A673 (cell line): ENCODE data around the gene SNTG2. TPM values are rescaled to one million over a fixed set of nuclear protein-coding genes. Genes with fewer than 3 reads are reported as not detected.

Experiments
- BruUV-seq: library from RNA; stranded (reverse); fragments of 400-500 nt; replicated peaks from 2 replicates; lab custom pipeline; 2021; lab: Mats Ljungman, UMichigan
- CTCF ChIA-PET: fragments of 300-600 bp; sonication (Branson Sonifier 250); formaldehyde crosslinking; loops from one replicate; lab custom pipeline; 2022; ENCODE audit warnings: antibody characterized with exemption; lab: Charles Lee
- POLR2A ChIA-PET: fragments of 300-600 bp; sonication (Branson Sonifier 250); formaldehyde crosslinking; loops from one replicate; lab custom pipeline; 2022; ENCODE audit warnings: antibody characterized with exemption; ENCODE audit not compliant: low non-redundant PET; lab: Charles Lee
- DNase-seq: peaks from one replicate; pipeline ENCODE4 v3.0.0-alpha.2; 2015; ENCODE audit warnings: low spot score
- H3K27ac ChIP-seq: fragments of 200-600 bp; sonication (generic); 2 replicates; pipeline ENCODE4 v1.5.1; 2016; ENCODE audit warnings: mixed run types, low read depth, mild to moderate bottlenecking, mixed read lengths, antibody characterized with exemption, low read length; ENCODE audit not compliant: poor library complexity, severe bottlenecking
- H3K27me3 ChIP-seq: fragments of 200-600 bp; sonication (generic); replicated peaks from 2 replicates; pipeline ENCODE4 v1.6.1; 2017; ENCODE audit warnings: mixed run types, low read depth, mild to moderate bottlenecking, mixed read lengths, antibody characterized with exemption, low read length; ENCODE audit not compliant: insufficient read depth, poor library complexity
- H3K36me3 ChIP-seq: fragments of 200-600 bp; sonication (generic); 2 replicates; pipeline ENCODE4 v1.6.1; 2016; ENCODE audit warnings: mixed run types, mild to moderate bottlenecking, mixed read lengths, antibody characterized with exemption, low read length; ENCODE audit not compliant: insufficient read depth, poor library complexity, severe bottlenecking
- H3K4me1 ChIP-seq: fragments of 200-600 bp; sonication (generic); 2 replicates; pipeline ENCODE4 v1.6.1; 2017; ENCODE audit warnings: mixed run types, mild to moderate bottlenecking, mixed read lengths, antibody characterized with exemption, low read length; ENCODE audit not compliant: insufficient read depth, poor library complexity, severe bottlenecking
- H3K4me3 ChIP-seq: fragments of 200-600 bp; sonication (generic); 2 replicates; pipeline ENCODE4 v1.5.1; 2016; ENCODE audit warnings: low read depth, mixed run types, mild to moderate bottlenecking, mixed read lengths, low read length; ENCODE audit not compliant: poor library complexity, severe bottlenecking
- H3K9me3 ChIP-seq: fragments of 200-600 bp; sonication (generic); 2 replicates; pipeline ENCODE4 v1.6.1; 2016; ENCODE audit warnings: mixed run types, low read depth, mild to moderate bottlenecking, mixed read lengths, antibody characterized with exemption, low read length; ENCODE audit not compliant: poor library complexity, severe bottlenecking
- CTCF ChIP-seq: fragments of 300-800, 200-600 bp; sonication (generic); conservative IDR thresholded peaks from 2 replicates; pipeline ENCODE4 v1.5.1; 2017; ENCODE audit warnings: low read depth, mild to moderate bottlenecking, antibody characterized with exemption, low read length, moderate library complexity, mixed read lengths
- EZH2 ChIP-seq: fragments of 200-600 bp; sonication (generic); IDR thresholded peaks from 2 replicates; pipeline ENCODE4 v1.6.1; 2017; ENCODE audit warnings: borderline replicate concordance, low read depth, mild to moderate bottlenecking, mixed read lengths, antibody characterized with exemption, low read length; ENCODE audit not compliant: poor library complexity, severe bottlenecking
- intact Hi-C: fragments of 100-400 bp; cut with micrococcal nuclease; formaldehyde crosslinking; loops from one replicate; pipeline ENCODE4 v1.10.0; 2022; ENCODE audit not compliant: unreplicated experiment
- total RNA-seq: library from RNA; stranded (reverse); gene quantifications from 2 replicates; pipeline ENCODE4 v1.2.3, GENCODE V29; 2021

Gene SNTG2
- total RNA-seq, 1 experiment from 2014 or later = 3.7 TPM

- Histone ChIP-seq H3K9me3 (no peaks in the 10 kb centered on the region), H3K27me3 (no peaks in the 10 kb centered on the region), H3K27ac (no peak overlapping the region), H3K36me3 (no peaks in the 10 kb centered on the region), H3K4me1 (peaks cover 4% of the 10 kb centered on the region), H3K4me3 (no peak overlapping the region)
- intact Hi-C loops = no loop called here
- no TSS peak for BruUV-seq
- CTCF ChIA-PET = no interaction called here
- TF ChIP-seq EZH2 (no peak), CTCF (no peak)
- no peak for DNase-seq
- POLR2A ChIA-PET = no interaction called here
Measured at GRCh38 chr2:981759-982158, 31.1 kb downstream of the SNTG2 start.

DNA sequence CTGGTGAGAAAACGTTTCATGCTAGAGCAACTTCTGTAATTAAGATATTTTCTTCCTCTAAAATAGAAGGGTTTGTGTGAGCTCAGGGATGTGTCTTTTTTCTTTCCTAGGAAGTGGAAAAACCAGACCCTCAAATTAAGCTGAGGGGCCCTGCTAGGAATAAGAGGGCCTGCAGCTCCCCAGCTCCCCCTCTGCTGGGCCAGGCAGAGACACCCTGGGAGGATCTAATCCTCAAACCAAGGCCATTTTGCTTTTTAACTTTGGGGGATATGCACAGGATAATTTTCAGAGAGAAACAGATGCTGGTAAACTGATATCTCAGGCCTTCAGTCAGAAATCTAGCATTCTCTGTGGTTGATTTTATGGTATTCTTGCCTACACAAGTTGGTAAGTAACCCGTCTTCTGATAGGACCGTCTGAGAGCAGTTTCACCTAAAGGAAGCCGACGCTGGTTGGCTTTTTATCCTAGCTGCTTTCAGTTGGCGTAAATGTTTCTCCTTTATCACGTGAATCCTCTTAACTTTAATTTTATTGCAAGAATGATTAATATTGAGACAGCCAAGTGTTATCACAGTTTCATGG, 34.8 kb downstream of the SNTG2 start:
- Histone ChIP-seq H3K27ac (no peak overlapping the region), H3K36me3 (no peaks in the 10 kb centered on the region), H3K9me3 (no peaks in the 10 kb centered on the region), H3K27me3 (no peaks in the 10 kb centered on the region), H3K4me3 (no peak overlapping the region), H3K4me1 (no peaks in the 10 kb centered on the region)
- intact Hi-C loops = no loop called here
- no TSS peak for BruUV-seq
- TF ChIP-seq CTCF = no peak
- no peak for TF ChIP-seq EZH2
- ChIA-PET POLR2A (interaction anchor here (0.5 to 0.7 kb wide), 2 partner anchors 11 to 177 kb away, joined by 5 to 11 read pairs; no protein-coding TSS in a partner anchor), CTCF (no interaction called here)
- DNase-seq = no peak

DNA sequence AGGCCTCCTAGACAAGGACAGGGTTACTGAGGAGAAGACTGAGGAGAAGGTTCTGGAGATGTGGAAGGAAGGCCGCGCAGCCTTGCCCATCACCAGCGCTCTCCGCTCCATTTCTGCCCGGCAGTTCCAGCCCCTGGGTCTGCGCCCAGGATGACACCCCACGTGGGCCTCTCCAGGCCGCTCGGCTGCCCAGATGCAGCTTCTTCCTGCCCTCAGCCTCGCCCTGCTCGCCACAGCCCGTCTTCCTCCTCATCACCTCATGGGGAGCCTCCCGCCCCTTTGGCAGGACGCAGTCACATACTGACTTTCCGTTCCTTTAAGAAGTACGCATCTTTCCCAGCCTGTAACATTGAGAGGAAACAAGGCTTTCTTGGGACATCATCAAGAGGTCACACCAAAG, 37.1 kb downstream of the SNTG2 start:
- H3K27ac ChIP-seq = no peak overlapping the region
- DNase-seq = no peak
- BruUV-seq = no TSS peak
- intact Hi-C loops = no loop called here
- H3K36me3 ChIP-seq = no peaks in the 10 kb centered on the region
- ChIA-PET POLR2A (no interaction called here), CTCF (no interaction called here)
- TF ChIP-seq EZH2 = no peak
- no peak for TF ChIP-seq CTCF
- H3K9me3 ChIP-seq = no peaks in the 10 kb centered on the region
- H3K27me3 ChIP-seq = no peaks in the 10 kb centered on the region
- no peak overlapping the region for H3K4me3 ChIP-seq
- peaks cover 8% of the 10 kb centered on the region for H3K4me1 ChIP-seq
